GM21737 (cell line): ENCODE results near the gene PDE9A.

Source experiments
- ATAC-seq: cut with Tn5 transposase; IDR thresholded peaks from one replicate; pipeline ENCODE4 v1.9.1; 2021; ENCODE audit warnings: mild to moderate bottlenecking, moderate library complexity; ENCODE audit not compliant: unreplicated experiment

PDE9A gene

DNA sequence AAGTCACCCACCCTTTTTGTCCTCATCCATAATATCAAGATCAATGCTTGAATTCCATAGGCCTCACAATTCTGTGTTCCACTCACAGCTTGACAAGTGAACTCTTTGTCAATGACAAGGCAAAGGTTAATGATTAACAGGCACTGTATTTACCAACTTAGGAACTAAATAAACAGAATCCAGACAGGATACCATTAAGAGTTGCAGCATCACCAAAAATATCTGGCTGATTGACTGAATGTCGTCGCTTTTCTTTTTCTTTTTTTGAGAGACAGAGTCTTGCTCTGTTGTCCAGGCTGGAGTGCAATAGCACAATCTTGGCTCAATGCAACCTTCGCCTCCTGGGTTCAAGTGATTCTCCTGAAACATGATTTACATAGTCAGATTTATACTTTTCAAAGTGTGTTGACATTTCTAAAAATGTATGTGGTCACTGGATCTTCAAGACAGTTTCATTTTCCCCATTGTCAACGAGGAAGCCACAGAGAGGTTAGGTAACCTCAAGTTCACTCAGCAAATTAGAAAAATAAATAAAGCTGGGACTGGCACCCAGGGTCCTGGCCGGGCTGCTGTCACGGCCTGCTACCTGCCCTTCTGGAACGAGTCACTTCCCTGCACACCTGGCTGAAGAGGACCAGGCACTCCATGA, 81.0 kb downstream of the PDE9A start:
- ATAC-seq: no peak

DNA sequence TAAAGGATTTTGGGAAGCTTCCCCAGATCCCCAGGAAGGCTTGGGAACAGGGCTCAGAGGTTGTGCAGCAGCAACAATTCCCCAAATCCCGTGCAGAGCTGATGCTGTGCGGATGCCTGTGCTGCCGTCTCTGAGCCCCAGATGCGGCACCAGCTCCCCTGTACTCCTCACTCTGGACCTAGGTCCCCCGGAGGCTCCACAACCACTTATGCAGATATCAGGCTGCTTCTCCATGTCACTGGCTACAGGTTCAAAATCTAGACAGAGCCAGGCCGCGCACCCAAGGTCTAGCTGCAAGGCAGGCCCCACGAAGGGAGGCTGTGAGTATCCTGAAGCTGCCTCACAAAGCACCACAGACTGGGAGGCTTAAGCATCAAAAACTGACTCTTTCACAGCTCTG, 81.6 kb downstream of the PDE9A start:
- no peak for ATAC-seq

DNA sequence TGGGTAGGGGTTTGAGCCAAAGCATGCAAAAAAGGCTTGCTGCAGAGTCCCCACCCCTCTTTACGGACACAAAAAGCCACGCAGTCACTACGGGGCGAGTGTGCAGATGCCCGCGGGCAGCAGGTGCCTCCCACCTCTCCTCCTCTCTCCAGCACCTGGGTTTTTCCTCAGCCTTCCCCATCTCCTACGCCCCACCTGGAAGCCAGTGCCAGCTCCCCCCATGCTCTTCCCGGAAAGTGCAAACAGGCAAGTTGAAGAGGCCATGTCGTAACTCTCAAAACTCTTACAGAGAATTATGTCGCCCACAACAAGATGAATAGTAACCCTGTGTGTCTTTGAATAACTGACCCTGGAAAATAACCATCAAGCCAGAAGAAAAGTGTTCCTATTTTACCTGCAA, 82.5 kb downstream of the PDE9A start:
- ATAC-seq: no peak

DNA sequence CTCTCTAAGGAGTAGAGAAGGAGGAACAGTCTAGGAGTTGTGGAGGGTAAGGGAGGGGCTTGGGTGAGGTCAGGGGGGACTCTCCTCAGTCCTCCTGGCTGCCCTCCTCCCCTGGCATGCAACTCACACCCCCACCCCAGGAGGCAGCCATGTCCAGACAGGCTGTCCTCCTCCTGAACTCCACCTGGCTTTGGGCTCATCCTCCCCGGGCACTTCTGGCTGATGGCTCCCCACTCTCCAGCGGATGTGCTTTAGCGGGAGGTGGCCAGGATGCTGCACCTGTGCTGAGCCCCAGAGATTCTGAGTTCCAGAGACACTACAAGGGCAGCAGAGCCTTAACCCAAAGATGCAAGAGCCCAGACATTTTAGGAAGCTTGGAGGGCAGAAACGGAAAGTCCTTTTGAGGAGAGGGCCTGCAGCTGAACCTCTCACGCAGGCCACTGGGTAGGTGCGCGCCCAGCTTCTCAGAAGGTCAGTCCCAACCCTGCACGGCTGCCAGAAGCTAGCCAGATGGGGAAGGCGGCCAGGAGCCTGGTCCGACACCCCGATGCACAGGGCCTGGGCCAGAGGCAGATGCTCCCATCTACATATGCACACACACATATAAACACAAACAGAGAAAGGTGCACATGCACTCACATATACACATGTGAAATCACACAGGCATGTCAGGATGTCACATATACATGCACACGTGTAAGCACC, 83.4 kb downstream of the PDE9A start:
- no peak for ATAC-seq

DNA sequence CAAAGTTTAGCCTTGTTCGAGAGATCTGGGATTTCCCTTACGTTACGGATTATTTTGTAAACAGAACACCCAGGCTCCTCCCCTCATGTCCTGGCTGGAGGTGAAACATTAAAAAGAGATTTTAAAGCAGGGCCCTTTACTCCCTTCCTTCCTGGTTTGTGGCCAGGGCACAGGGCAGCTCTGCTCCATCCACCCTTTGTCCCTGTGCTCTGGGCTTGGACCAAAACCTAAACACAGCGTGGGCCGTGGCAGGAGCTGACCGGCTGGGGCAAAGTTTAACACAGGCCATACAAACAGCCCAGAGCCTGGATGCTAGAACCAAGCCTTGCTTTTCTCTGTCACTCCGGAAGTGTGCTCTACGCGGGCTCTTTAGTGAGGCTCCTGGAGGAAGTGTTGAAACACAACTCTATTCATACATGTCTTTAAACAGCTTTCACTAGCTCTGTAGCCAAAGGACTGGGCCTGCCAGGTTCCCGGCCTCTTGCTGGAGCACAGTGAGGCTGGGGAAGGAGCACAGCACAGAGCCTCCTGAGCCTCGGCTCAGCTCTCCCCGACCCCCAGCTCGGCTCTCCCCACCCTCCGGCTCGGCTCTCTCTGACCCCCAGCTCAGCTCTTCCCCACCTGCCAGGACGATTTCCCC, 84.7 kb downstream of the PDE9A start:
- ATAC-seq: no peak

DNA sequence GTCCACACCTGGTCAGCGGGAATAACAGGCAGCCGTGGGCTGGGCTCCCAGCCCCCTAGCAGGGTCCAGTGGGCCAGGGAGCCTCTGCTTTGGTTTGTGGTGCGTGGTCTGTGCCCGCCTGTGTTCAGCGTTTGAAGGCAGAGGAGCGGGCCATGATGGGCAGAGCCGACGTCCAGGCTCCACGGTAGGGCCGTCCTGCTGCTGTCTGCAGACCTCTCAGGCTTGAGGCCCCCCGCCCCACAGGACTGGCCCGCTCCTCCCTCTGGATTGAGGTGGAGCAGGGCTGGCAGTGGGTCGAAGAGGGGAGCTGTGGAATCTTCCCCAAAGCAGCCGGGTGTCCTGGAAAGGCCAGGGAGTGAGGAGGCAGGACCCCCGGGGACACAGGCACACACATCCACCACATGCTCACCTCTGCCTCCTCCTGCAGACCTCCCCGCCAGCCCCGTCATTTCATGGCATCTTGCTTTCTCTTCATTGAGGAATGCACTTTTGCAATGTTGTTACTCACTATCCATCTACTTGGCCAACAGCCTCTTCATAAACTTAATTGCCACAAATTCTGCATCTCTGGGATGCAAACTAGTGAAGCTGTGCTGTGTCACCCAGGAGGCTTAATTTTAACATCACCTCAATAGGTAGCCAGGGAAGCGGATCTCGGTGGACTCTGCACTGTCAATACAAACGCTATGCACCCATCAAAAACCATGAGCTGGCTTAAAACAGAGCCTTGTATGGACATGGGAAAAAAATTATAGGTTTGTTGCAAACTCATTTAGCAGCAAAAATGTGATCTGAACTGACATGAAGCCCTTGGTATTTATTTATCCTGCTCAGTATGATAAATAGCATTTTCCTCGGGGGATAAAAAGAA, 85.9 kb downstream of the PDE9A start:
- no peak for ATAC-seq

DNA sequence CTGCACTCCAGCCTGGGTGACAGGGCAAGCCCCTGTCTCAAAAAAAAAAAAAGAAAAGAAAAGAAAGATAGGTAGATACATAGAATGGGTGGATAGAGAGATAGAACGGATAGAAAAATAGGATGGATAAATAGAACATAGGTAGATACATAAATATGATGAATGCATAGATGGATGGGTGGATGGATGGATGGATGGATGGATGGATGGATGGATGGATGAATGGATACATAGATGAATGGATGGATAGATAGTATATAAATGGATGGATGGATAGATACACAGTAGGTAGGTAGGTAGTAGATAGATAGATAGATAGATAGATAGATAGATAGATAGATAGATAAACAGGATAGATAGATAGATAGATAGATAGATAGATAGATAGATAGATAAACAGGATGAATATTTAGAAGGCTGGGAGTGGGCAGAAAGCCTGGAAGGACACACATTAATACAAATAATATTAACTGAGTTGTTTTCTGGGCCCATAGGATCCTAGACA, 87.0 kb downstream of the PDE9A start:
- no peak for ATAC-seq

DNA sequence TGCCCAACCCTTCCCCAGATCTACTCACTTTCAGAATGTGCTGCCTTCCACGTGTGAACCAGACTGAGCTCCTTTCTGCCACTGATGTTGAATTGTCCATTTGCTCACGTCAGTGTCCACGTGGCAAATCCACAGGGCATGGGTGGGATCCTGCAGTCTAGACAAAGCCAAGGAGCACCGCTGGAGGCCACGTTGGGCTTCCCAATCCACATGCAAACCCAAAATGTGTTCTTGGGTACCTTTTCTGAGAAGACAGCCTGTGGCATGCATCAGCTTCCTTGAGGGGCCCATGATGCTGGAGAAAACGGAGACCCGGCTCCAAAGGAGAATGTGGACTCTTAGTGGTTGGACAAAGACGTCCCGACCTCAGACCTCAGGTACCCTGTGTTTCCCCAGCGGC, 87.6 kb downstream of the PDE9A start:
- no peak for ATAC-seq

DNA sequence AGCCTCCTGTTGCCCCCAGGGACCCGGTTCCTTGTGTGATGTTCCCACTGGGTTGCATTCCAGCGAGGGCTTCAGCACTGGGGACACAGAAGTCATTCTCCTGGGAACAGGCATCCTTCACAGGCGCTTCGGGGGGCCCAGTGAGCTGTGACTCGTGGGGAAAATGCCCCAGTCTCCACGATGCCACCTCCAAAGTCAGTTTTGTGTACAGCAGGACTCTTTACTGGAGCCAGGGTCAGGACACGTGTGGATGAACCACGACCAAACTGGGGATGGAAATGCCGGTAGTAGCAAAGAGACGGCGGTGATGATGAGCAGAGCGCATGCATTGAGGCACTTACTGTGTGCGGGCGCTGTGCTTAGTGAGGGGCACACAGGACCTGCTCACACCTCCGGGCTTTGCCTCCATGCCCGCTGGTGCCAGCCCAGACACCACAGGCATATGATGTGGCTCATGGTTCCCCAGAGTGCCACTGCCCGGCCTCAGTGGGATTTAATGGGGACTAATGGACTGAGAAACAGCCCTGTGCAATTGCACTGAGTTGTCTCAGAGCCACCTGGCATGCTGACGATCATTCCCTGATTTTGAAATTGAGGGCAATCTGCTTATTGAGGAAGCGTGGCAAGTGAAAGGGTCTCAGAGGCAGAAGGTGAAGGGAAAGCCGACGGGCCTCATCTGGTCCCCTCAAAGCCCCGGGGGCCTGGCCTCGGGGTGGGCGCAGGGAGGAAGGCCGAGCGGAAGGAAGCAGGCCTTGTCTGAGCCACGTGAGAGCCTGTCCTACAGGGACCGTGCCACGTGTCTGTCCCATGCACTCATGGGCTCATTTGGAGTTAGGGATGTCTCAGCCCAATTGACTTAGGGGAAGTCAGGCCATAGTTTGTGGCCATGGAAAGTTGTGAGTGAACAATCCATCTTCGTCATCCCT, 91.4 kb downstream of the PDE9A start:
- ATAC-seq: no peak

DNA sequence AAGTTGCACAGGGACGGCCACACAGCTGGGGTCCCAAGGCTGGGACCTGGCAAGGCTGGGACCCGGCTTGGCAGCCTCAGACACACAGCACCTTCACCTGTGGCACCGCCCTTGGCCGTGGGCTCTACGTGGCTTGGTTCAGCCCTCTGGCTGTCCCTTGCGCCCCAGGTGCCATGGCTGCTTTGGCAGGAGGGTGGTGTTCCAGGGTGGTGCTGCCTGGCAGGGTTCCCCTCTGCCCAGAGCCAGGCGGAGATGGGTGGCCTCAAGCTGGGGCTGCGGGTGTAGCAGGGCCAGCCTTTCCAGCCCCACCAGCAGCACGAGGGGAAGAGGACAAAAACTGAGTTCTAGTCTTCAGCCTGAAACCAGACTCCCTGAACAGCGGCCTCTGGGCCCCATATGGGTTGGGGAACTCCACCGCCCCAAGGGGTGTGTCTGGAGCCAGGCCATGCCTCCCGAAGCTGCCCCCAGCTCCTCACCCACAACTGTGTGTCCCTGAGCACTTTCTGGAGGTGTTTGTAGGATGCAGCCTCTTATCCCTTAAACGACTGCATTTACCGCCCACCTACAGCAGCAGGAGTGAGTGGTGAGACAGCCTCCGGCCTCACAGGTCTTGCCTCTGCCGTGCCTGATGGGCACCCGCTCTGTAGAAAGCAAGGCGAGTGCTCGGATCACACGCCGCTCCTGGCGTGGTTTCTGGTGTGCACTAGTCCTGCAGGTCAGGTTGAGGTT, 92.3 kb downstream of the PDE9A start:
- ATAC-seq: no peak

DNA sequence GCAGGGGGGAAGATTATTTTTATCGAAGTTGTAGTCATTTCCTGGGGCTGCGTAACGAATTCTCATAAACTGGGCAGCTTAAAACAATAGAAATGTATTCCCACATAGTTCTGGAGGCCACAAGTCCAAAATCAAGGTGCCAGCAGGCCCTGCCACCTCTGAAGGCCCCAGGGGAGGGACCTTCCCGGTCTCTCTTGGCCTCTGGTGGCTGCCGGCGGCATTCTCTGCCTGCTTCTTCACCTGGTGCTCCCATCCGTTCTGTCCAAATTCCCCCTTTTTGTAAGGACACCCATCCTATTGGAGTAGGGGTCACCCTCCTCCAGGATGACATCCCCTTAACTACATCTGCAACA, 92.8 kb downstream of the PDE9A start:
- no peak for ATAC-seq

DNA sequence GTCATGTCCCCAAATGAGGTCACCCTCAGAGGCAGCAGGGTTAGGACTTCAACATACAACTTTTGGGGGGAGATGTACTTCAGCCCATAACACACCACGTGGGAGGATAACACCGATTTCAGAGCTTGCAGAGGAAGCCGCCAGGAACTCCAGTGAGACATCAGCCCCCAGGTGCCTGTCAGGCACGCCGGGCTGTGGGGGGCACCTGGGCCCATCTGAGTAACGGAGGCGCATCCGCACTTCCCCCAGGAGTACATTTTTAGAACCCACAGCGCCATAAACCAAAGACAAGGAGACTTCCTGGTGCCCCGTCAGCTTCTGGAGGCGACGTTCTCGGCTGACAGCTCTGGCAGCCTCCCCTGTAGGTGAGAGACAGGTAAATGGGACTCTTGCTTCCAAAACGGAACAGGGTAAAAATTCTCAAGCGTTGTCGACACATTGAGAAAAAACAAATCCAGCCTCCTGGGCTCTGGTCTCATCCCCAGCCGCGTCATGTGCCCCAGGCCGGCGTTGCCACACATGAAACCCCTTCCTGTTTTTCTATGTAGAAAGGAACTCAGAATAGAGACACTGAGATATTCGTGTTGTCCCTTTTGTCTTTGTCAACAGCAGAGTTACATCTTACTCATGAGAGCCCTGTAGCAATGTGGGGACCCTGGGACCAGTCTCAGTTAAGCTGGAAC, 93.3 kb downstream of the PDE9A start:
- ATAC-seq: no peak

DNA sequence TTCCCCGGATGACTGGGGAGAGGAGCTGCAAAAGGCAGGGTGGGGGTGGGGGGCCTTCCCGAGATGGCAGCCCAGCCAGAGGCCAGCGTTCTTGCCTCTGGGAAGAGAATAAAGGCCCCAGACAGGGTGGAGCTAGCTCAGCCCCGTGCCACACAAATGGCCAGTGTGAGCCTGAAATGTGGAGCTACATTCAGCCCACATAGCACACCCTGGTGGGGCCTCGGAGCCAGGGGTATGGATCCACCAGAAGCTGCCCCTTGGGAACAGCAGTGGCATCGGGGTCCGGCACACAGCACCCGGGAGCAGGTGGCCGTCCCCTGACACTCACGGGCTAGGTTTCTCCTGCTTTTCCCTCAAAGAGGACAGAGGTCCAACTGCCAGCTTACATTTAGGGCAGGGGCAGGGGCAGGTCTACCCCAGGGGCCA, 93.9 kb downstream of the PDE9A start:
- no peak for ATAC-seq

DNA sequence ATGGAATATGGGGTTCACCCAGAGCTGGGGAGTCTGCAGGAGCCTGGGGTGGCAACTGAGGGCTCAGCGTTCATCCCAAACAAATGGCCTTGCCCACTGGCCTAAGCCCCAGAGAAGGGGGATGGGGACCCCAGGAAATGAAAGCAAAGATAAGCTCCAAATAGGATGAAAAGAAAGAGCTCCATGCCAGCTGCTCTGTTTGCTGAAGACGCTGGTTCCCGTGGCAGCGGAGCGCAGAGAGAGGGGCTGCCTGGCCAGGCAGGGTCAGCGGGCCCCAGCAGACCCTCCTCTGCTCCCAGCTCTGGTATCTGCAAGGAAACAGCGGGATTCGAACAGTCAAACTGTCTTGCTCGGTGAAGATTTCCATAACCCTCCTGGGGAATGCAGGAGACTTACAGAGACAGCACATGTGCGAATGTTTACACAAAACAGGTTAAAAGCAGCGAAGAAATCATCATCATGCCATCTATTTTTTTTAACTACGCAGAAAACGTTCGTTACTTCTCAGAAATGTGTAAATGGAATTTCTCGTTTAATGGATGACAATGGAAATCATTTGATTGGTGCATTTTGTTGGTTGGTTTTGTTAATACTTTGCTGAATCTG, 94.4 kb downstream of the PDE9A start:
- no peak for ATAC-seq

DNA sequence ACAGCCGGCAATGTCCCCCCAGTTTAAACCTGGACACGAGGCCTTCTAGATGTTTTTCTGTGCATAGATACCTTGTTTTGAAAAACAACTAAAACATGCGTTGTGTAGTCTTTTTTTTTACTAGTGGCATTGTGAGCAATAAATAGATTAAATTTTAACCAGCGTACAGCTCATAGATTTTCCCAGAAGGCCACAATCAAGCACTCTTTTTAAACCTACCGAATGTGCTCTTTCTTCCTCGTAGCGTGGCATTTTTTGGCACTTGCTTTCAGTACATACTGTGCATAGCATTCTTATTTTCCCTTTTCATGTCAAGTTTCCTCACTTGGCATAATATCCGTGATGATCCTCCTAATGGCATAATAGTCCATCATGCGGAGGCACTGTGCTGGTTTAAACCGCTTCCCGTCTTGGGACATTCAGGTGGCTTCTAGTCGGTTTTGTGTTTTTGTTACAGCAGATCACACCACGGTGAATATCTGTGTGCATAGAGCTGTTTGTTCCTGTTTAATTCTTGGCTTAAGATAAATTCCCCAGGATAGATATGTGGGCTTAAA, 95.3 kb downstream of the PDE9A start:
- ATAC-seq: no peak

DNA sequence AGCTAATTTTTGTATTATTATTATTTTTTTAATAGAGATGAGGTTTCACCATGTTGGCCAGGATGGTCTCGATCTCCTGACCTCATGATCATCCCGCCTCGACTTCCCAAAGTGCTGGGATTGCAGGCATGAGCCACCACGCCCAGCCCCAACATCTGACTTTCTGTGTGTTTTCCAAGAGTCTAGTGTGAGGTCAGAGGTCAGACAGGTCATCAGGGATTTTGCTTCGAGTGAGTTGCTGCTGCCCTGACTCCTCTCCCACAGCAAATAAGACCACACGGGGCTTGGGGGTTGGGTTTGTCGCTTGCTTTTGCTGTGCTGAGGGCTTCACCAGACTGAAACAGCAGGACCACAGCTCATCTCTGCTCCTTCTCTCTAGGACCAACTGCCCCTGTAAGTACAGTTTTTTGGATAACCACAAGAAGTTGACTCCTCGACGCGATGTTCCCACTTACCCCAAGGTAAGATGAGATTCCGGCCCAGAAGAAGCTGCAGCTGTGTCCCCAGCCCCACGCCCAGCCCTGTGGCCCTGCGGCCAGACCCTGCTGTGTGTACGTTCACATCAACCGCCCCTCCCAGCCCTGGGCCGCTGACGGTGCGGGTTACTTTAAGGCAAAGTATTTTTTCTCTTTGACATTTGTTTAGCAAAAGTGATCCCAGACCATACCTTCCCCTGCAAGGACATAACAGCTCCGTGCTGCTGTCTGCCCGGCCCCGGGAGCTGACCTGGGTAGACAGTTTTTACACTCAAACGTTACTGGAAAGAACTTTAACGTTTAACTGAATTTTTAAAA, 97.5 kb downstream of the PDE9A start:
- ATAC-seq: no peak

DNA sequence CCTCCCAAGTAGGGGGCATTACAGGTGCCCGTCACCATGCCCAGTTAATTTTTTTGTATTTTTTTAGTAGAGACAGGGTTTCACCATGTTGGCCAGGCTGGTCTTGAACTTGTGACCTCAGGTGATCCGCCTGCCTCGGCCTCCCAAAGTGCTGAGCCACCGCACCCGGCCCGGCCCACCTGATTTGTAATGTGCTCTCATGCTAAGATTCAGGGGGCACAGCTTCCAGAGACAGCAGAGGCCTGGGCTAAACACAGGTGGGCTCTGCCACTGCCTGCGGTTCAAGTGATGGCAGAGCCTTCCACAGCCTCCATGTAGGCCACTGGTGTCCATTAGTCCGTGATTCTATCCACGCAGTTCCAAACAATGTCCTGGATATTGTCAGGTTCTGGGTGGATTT, 98.4 kb downstream of the PDE9A start:
- ATAC-seq: no peak
